HG02885 (cell line): ENCODE data around the gene JARID2.

Experiments used
- ATAC-seq: cut with Tn5 transposase; IDR thresholded peaks from one replicate; pipeline ENCODE4 v1.9.1; 2021; ENCODE audit warnings: mild to moderate bottlenecking; ENCODE audit not compliant: unreplicated experiment, poor library complexity

The JARID2 gene

GRCh38 chr6:15245361-15246216 lies at the start of gene JARID2:
TSS of gene JARID2 (plus strand) at chr6:15246069. CDS start at chr6:15246540, 471 bp downstream.
- peak; percentile 58 for ATAC-seq

DNA sequence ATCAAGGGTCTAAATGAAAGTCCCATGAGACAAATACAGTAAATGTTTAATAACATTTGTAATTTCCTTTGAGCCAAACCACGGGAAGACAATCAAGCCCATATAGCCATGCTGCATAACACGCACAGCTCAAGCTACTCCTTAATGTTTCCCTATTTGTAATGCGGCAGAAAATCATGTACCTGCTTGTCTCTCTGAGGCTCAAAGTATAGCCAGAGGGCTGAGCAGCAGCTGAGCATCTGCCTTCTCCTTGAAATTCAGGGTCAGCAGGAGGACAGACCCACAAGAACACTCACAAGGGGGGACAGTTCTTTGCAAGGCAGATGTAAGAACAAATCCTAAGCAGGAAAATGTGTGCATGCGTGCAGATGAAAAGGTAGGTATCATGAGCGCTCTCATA lies 45.8 kb upstream of the JARID2 start:
- no peak for ATAC-seq

DNA sequence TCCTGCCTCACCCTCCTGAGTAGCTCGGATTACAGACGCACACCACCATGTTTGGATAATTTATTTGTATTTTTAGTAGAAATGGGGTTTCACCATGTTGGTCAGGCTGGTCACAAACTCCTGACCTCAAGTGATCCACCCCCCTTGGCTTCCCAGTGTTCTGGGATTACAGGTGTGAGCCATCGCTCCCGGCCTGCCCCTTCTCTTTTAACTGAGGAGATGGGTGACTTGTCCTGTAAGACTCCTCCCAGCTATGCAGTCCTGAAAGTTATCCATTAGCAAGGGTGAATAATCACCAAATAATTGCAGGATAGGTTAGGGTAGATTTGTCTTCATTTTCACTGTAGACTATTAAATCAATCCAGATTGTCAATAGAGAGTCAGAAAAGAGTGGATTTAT lies 40.5 kb upstream of the JARID2 start:
- ATAC-seq, result no peak

DNA sequence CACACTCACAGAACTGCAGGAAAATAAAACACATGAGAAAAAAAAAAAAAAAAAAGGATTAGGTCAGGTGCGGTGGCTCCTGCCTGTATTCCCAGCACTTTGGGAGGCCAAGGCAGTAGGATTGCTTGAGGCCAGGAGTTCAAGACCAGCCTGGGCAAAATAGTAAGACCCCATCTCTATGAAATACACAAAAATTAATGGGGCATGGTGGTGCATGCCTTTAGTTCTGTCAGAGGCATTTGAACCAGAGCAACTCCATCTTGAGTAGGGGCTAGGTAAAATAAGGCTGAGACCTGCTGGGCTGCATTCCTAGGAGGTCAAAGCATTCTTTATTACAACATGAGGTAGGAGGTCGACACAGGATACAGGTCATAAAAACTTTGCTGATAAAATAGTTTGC lies 39.0 kb upstream of the JARID2 start:
- no peak for ATAC-seq

GRCh38 chr6:15207923-15208322 lies 37.9 kb upstream of the JARID2 start:
- ATAC-seq, result no peak

GRCh38 chr6:15213838-15214400 lies 31.9 kb upstream of the JARID2 start:
- ATAC-seq, result no peak

- no peak for ATAC-seq
Observed at GRCh38 chr6:15218401-15218800, 27.5 kb upstream of the JARID2 start.

DNA sequence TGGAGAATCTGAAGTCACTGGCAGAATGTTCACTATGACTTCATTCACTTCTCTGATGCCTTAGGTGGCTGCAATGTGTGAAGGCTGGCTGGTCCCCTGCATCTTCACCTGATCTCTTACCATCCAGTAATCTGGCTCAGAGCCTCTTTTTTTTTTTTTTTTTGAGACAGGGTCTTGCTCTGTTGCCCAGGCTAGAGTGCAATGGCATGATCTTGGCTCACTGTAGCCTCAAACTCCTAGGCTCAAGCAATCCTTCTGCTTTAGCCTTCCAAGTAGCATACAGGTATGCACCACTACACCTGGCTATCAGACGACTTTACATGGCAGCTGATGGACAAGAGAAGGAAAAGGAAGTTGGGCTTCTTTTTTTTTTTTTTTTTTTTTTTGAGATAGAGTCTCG lies 25.8 kb upstream of the JARID2 start:
- no peak for ATAC-seq

GRCh38 chr6:15227827-15228318 lies 18.0 kb upstream of the JARID2 start:
- no peak for ATAC-seq

- no peak for ATAC-seq
Observed at GRCh38 chr6:15230827-15231226, 15.0 kb upstream of the JARID2 start.

DNA sequence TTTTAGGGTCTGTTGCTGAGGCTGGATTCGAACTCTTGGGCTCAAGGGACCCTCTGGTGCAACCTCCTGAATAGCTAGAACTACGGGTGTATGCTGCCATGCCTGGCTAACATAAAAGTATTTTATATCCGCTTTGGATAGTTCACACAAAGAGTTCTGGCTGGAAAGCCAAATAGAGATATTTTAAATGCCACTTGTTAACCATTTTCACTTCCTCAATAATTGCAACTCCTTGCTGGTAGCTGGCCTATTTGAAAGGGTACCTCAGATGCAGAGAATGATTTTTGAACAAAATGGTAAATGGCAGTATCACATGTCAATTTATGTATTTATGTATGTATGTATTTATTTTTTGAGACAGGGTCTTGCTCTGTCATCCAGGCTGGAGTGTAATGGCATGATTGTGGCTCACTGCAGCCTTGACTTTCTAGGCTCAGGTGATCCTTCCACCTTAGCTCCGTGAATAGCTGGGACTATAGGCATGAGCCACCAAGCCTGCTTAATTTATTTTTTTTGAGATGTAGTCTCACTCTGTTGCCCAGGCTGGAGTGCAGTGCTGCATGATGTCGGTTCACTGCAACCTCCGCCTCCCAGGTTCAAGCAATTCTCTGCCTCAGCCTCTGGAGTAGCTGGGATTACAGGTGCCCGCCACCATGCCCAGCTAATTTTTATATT lies 12.9 kb upstream of the JARID2 start:
- no peak for ATAC-seq

DNA sequence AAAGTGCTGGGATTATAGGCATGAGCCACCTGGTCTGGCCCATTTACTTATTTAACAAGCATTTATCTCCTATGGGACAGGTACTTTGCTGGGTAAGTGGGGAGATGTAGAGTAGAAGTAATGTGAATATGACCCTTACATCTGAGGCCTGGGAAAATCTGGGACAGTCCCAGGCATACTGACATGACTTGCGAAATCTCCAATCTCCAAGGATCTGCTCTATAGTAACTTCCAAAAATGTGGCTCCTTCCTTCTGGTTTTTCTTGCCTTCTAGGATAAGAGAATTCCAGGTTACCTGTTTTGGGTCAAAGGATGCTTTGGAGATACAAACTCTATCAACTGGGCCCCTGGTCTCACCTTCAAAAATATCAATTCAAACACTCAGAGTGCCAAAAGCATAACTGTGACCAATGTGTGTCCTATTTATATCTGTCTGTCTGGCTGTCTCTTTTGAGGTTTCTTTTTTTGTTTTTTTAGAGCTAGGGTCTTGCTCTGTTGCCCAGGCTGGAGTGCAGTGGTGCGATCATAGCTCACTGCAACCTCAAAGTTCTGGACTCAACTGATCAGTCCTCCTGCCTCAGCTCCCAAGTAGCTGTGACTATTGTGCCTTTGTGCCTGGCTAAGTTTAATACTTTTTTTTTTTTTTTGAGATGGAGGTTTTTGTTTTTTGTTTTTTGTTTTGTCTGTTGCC lies 11.7 kb upstream of the JARID2 start:
- no peak for ATAC-seq

DNA sequence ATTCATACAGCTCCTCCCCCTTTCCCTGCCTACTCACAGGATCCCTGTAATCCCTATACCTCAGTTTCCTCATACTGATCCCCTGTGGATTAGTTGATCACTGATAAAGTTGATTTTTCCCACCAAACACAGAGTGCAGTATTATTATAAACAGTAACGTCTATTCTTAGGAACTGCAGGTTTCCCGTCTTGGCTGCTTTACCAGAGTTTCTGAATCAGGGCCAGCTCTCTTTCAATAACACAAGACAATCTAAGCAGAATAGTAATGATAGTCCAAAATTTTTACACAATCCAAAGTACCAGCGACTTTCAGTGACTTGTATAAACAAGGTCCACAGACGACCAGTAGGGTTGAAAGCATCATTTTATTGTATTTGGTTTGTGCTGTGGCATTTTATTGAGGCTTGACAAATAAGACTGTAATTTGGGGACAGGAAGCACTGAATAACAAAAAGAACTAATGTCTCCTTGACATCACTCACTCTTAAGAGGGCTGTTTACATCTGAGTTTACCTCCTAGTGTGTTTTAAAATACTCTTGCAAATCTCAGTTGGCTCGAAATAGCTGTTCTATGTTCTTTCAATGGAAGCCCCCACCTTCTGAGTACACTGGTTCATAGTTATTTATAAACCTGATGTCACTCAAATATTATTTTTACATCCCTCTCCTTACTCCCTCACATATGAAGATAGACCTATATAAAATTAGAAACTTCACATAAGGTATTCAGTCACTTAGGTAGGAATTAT lies 6.1 kb upstream of the JARID2 start:
- ATAC-seq, result no peak

- no peak for ATAC-seq
Observed at GRCh38 chr6:15242503-15242902, 3.4 kb upstream of the JARID2 start.

DNA sequence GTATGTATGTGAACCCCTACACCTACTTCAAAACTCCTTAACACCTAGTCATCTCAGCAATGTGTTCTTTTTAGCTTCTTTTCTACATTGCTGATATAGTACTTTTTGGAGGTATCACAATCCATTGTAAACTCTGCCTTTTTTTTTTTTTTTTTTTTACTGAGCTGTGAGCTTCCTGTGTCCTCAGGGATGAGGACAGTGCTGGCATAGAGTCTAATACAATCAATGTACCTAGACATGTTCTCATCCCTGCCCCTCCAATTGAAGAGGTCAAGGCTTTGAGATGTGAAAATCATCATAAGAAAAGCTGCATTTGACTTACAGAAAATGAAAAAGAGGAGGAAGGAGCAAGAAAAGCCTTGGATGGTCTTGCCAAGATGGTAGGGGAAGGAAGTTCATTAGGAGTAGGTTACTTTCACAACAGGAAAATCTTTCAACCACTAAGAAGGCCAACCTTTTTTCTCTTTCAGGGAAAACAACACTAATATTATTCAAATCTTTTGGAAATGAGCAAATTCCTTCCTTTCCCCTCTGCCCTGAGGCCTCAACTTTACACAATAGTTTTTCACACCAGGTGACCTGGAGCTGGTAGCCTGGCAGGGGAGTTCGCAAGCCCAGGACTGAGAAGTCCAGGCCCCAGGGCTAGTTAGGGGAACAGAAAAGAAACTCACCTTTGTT lies 2.8 kb upstream of the JARID2 start:
- ATAC-seq, result no peak

GRCh38 chr6:15243910-15244619 lies 1.8 kb upstream of the JARID2 start:
- no peak for ATAC-seq

DNA sequence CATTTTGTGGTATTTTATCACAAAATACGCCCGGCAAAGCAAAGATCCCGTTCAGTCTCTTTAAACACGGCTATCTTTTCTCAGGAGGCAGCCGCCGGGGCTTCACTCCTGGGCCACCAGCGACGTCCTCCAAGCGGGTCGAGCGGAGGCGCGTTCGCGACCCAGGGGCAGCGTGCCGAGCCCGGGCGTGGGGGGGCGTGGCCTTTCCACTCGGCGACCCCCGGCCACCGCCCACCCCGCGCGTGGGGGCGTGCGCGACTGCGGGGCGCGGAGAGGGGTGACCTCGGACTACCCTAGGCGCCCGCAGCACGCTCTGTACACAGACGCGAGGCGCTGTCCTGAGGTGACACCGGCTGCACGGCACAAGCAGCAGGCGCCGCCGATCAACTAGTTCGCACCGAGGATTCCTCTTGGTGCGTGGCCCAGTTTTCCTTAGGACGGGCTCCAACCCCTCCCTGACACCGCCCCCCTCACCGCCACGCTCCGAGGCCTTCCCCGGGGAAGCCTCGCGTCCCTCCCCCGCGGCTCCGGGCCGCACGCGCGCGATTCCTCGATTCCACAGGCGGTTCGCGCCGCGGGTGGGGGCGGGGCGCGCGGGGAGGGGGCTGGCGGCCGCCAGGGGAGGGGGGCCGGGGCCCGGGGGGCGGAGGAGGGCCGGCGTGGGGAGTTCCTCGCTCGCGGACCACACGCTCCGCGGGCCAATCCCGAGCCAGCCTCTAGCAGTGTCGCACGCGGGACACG lies 1.1 kb upstream of the JARID2 start:
- ATAC-seq, result peak; percentile 22

DNA sequence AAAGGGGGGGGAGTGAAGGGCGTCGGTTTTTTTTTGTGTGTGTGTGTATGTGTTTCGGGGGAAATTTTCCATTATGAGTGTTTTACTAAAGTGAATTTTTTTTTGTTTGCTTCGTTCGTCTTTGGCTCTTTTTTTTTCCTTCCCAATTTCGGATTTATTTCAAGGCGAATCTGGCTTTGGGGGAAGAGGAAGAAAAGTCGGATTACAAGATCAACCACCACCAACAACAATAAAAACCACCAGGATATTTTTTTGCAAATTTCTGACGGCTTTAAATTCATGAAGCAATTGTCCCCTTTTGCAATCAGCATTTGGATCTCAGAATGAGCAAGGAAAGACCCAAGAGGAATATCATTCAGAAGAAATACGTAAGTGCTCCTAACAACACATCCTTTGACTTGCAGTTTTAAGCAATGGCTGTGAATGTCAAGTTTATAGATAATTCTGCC lies 372 bp downstream of the JARID2 start:
- ATAC-seq, result no peak
